ENCODE results near the gene MXD4.

- no peak for TF ChIP-seq E2F1 (CRISPR knock-in tag; IDR thresholded peaks at IDR 0.05)
- TF ChIP-seq CTCF (IDR thresholded peaks at IDR 0.05), result no peak
- TF ChIP-seq ATF6 (CRISPR knock-in tag; IDR thresholded peaks at IDR 0.05), result no peak
- no peak for TF ChIP-seq ZNF232 (CRISPR knock-in tag; IDR thresholded peaks at IDR 0.05)
- TF ChIP-seq ZNF263 (CRISPR knock-in tag; IDR thresholded peaks at IDR 0.05; ENCODE audit: low read depth), result no peak
- TF ChIP-seq MAX (CRISPR knock-in tag; IDR thresholded peaks at IDR 0.05), result no peak
- no peak for TF ChIP-seq USF2 (CRISPR knock-in tag; IDR thresholded peaks at IDR 0.05)
- no peak for TF ChIP-seq SP1 (CRISPR knock-in tag; conservative IDR thresholded peaks at IDR 0.05)
- TF ChIP-seq HMGXB4 (CRISPR knock-in tag; IDR thresholded peaks at IDR 0.05), result no peak
- TF ChIP-seq CBFB (CRISPR knock-in tag; IDR thresholded peaks at IDR 0.05; ENCODE audit: low read depth), result no peak
- no peak for TF ChIP-seq SMAD4 (CRISPR knock-in tag; IDR thresholded peaks at IDR 0.05)
Measured at GRCh38 chr4:2306773-2307410, 45.0 kb upstream of the MXD4 start.

Measured in WTC11 (cell line).